Neural cell (in vitro differentiated cells): ENCODE data around the gene SARS1.

ENCODE experiments used
- EP300 ChIP-seq: fragments of 450-650 bp; conservative IDR thresholded peaks from 2 replicates; pipeline ENCODE4 v1.6.1; 2014; ENCODE audit warnings: antibody characterized with exemption, mild to moderate bottlenecking, moderate library complexity; ENCODE audit not compliant: poor library complexity, severe bottlenecking
- EZH2 ChIP-seq: fragments of 200-600, 300-800 bp; shearing (Covaris generic), sonication (generic); IDR thresholded peaks from 2 replicates; pipeline ENCODE4 v1.6.1; 2014; ENCODE audit warnings: antibody characterized with exemption, low read length, borderline replicate concordance, mild to moderate bottlenecking; ENCODE audit not compliant: insufficient read depth, poor library complexity, severe bottlenecking
- POLR2AphosphoS5 ChIP-seq: IDR thresholded peaks from 2 replicates; pipeline ENCODE4 v1.6.1; 2012
- RAD21 ChIP-seq: fragments of 450-650 bp; conservative IDR thresholded peaks from 2 replicates; pipeline ENCODE4 v1.6.1; 2014; ENCODE audit warnings: antibody characterized with exemption, mild to moderate bottlenecking, moderate library complexity
- SMC3 ChIP-seq: fragments of 450-650 bp; conservative IDR thresholded peaks from 2 replicates; pipeline ENCODE4 v1.6.1; 2014; ENCODE audit warnings: antibody characterized with exemption, mild to moderate bottlenecking, moderate library complexity; ENCODE audit not compliant: poor library complexity
- TAF1 ChIP-seq: IDR thresholded peaks from 2 replicates; pipeline ENCODE4 v1.6.1; 2012; ENCODE audit warnings: low read depth
- TF ChIP-seq, protein P1 (sequence below): fragments of 450-650 bp; IDR thresholded peaks from 2 replicates; pipeline ENCODE4 v1.5.1; 2014; ENCODE audit warnings: antibody characterized with exemption, mild to moderate bottlenecking, moderate library complexity; ENCODE audit not compliant: poor library complexity, severe bottlenecking

DNA sequence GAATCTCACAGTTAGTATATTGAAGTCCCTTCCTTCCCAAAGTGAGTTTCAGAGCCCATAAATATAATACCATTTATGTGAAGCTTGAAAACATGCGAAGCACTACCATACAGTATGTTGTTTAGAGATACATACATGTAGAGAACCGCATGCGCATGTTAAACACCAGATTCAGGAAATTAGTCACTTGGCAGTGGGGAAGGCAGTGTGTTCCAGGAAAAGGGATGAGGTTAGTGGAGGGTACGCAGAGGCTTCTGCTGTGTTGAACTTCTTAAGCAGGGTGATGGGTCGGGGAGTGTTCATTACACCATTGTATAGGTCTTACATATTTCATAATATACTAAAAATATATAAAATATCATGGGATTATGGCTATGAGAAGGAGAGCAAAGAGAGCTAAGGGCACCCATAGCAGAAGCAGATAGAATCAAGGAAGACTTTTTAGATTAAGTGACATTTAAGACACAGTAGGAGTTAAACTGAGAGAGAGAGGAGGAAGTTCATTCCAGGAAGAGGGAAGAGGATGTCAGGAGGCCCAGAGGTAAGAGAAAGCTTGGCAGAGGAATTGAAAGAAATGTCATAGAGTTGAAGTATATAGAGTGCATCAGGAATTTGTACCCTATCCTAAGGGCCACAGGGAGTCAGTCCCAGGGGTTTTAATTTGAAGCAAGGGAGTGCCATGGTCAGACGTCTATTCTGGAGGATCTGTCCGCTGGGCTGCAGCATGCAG, 43.5 kb upstream of the SARS1 start:
- no peak for TF ChIP-seq TAF1
- TF ChIP-seq, protein P1, sequence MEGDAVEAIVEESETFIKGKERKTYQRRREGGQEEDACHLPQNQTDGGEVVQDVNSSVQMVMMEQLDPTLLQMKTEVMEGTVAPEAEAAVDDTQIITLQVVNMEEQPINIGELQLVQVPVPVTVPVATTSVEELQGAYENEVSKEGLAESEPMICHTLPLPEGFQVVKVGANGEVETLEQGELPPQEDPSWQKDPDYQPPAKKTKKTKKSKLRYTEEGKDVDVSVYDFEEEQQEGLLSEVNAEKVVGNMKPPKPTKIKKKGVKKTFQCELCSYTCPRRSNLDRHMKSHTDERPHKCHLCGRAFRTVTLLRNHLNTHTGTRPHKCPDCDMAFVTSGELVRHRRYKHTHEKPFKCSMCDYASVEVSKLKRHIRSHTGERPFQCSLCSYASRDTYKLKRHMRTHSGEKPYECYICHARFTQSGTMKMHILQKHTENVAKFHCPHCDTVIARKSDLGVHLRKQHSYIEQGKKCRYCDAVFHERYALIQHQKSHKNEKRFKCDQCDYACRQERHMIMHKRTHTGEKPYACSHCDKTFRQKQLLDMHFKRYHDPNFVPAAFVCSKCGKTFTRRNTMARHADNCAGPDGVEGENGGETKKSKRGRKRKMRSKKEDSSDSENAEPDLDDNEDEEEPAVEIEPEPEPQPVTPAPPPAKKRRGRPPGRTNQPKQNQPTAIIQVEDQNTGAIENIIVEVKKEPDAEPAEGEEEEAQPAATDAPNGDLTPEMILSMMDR: no peak
- TF ChIP-seq POLR2AphosphoS5: no peak
- no peak for TF ChIP-seq SMC3
- no peak for TF ChIP-seq EP300
- TF ChIP-seq RAD21: no peak
- TF ChIP-seq EZH2: no peak
